Astrocyte (in vitro differentiated cells and primary cell): ENCODE results near the gene GPM6B. TPM values are rescaled to one million over a fixed set of nuclear protein-coding genes. Genes with fewer than 3 reads are reported as not detected.

Experiments used
- DNase-seq: peaks from one replicate; pipeline ENCODE4 v3.0.0-alpha.2; 2010; ENCODE audit warnings: low read depth
- FAIRE-seq: peaks from 2 replicates; lab custom pipeline; 2011; peaks lifted over from hg19 to GRCh38; lab: Jason Lieb, UNC
- H2AFZ ChIP-seq: 2 replicates; pipeline ENCODE4 v1.6.0; 2012; ENCODE audit warnings: low read depth, low read length, inconsistent platforms
- H3K27ac ChIP-seq: 2 replicates; pipeline ENCODE4 v1.5.1; 2011; ENCODE audit warnings: low read depth, low read length, inconsistent platforms
- H3K27me3 ChIP-seq: 2 replicates; pipeline ENCODE4 v1.6.0; 2011; ENCODE audit warnings: low read length, inconsistent platforms; ENCODE audit not compliant: insufficient read depth
- H3K36me3 ChIP-seq: 2 replicates; pipeline ENCODE4 v1.5.1; 2011; ENCODE audit warnings: low read length, inconsistent platforms; ENCODE audit not compliant: insufficient read depth
- H3K4me1 ChIP-seq: 2 replicates; pipeline ENCODE4 v1.5.1; 2011; ENCODE audit warnings: low read length, inconsistent platforms; ENCODE audit not compliant: insufficient read depth
- H3K4me2 ChIP-seq: 2 replicates; pipeline ENCODE4 v1.6.0; 2012; ENCODE audit warnings: low read length, inconsistent platforms
- H3K4me3 ChIP-seq: 2 replicates; pipeline ENCODE4 v1.5.1; 2011; ENCODE audit warnings: low read depth, mild to moderate bottlenecking, low read length, inconsistent platforms; ENCODE audit not compliant: insufficient read depth
- H3K79me2 ChIP-seq: 2 replicates; pipeline ENCODE4 v1.6.0; 2012; ENCODE audit warnings: mild to moderate bottlenecking, low read length, inconsistent platforms; ENCODE audit not compliant: insufficient read depth
- H3K9ac ChIP-seq: 2 replicates; pipeline ENCODE4 v1.6.0; 2012; ENCODE audit warnings: mild to moderate bottlenecking, low read length, inconsistent platforms
- H3K9me3 ChIP-seq: 2 replicates; pipeline ENCODE4 v1.5.1; 2012; ENCODE audit warnings: low read depth, mild to moderate bottlenecking, low read length, inconsistent platforms; ENCODE audit not compliant: insufficient read depth
- H4K20me1 ChIP-seq: 2 replicates; pipeline ENCODE4 v1.6.0; 2012; ENCODE audit warnings: low read length, inconsistent platforms; ENCODE audit not compliant: insufficient read depth
- H3K27ac Mint-ChIP-seq: one replicate; pipeline ENCODE4 v1.8.0; 2021; ENCODE audit warnings: mild to moderate bottlenecking, mixed read lengths; ENCODE audit not compliant: unreplicated experiment
- H3K27me3 Mint-ChIP-seq: one replicate; pipeline ENCODE4 v1.8.0; 2021; ENCODE audit warnings: low read depth, mixed read lengths; ENCODE audit not compliant: unreplicated experiment
- H3K36me3 Mint-ChIP-seq: one replicate; pipeline ENCODE4 v1.8.0; 2021; ENCODE audit warnings: low read depth, mixed read lengths; ENCODE audit not compliant: unreplicated experiment
- H3K4me1 Mint-ChIP-seq: one replicate; pipeline ENCODE4 v1.8.0; 2021; ENCODE audit warnings: low read depth, mixed read lengths; ENCODE audit not compliant: unreplicated experiment
- H3K4me3 Mint-ChIP-seq: one replicate; pipeline ENCODE4 v1.8.0; 2021; ENCODE audit warnings: mild to moderate bottlenecking, moderate library complexity, mixed read lengths; ENCODE audit not compliant: unreplicated experiment
- H3K9me3 Mint-ChIP-seq: one replicate; pipeline ENCODE4 v1.8.0; 2021; ENCODE audit warnings: mild to moderate bottlenecking, mixed read lengths; ENCODE audit not compliant: unreplicated experiment
- EZH2 ChIP-seq: IDR thresholded peaks from 2 replicates; pipeline ENCODE4 v1.6.1; 2012; ENCODE audit warnings: mild to moderate bottlenecking, low read length, inconsistent platforms; ENCODE audit not compliant: insufficient read depth
- total RNA-seq: library from RNA; stranded (reverse); gene quantifications from 2 replicates; pipeline ENCODE4 v1.2.1, GENCODE V29; 2021
- TF ChIP-seq, protein P1 (sequence below): IDR thresholded peaks from 2 replicates; pipeline ENCODE4 v1.5.1; 2011; ENCODE audit warnings: low read depth, mild to moderate bottlenecking, inconsistent platforms, low read length, moderate library complexity; ENCODE audit not compliant: insufficient read depth

GPM6B gene
- total RNA-seq, 1 donor from 2014 or later: 21.5 TPM

DNA sequence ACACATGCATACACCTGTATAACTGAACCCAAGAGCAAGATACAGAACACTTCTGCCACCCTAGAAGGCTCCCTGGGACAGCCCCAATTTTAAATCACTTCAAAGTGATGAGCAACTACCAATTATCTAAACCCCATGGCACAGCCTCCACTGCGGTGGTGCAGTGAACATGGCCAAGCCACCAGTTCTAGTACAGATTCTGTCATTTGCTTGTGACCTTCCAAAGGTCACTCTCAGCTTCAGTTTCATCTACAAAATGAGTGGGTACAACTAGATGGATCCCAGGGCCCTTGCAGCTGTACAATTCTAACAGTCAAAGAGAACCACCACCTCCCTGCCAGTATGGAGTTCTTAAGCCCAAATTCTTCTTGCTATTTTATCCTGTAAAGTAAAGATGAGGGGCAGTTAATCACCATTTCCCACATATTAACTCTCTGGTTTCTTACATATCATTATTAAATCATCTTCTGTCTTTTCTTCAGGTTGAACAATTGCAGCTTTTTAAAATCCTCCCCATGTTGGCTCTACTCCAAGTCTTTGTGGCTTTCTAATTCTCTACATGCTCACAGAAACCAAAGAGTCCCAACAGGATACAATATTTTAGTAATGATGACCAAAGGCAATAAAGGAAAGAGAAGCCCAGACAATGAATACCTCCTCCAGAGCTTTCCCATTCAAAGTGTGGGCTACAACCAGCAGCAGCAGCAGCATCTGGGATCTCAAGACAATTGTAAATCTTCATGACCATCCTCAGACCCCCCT is 39.0 kb upstream of the GPM6B start:
- no peaks in the 10 kb centered on the region for H3K36me3 ChIP-seq
- no peak overlapping the region for H2AFZ ChIP-seq
- H3K4me3 Mint-ChIP-seq: no peak overlapping the region
- H3K9me3 ChIP-seq: no peaks in the 10 kb centered on the region
- no peaks in the 10 kb centered on the region for H3K9me3 Mint-ChIP-seq
- peaks cover 5% of the 10 kb centered on the region for H3K4me1 Mint-ChIP-seq
- no peak overlapping the region for H3K4me3 ChIP-seq
- H3K4me2 ChIP-seq: no peak overlapping the region
- FAIRE-seq: no peak
- TF ChIP-seq, protein P1, sequence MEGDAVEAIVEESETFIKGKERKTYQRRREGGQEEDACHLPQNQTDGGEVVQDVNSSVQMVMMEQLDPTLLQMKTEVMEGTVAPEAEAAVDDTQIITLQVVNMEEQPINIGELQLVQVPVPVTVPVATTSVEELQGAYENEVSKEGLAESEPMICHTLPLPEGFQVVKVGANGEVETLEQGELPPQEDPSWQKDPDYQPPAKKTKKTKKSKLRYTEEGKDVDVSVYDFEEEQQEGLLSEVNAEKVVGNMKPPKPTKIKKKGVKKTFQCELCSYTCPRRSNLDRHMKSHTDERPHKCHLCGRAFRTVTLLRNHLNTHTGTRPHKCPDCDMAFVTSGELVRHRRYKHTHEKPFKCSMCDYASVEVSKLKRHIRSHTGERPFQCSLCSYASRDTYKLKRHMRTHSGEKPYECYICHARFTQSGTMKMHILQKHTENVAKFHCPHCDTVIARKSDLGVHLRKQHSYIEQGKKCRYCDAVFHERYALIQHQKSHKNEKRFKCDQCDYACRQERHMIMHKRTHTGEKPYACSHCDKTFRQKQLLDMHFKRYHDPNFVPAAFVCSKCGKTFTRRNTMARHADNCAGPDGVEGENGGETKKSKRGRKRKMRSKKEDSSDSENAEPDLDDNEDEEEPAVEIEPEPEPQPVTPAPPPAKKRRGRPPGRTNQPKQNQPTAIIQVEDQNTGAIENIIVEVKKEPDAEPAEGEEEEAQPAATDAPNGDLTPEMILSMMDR: no peak
- TF ChIP-seq EZH2: no peak
- no peak overlapping the region for H3K27ac ChIP-seq
- peak; percentile 22 for DNase-seq
- no peaks in the 10 kb centered on the region for H3K27me3 ChIP-seq
- H3K79me2 ChIP-seq: no peaks in the 10 kb centered on the region
- H3K4me1 ChIP-seq: no peaks in the 10 kb centered on the region
- no peak overlapping the region for H3K9ac ChIP-seq
- no peaks in the 10 kb centered on the region for H4K20me1 ChIP-seq
- H3K36me3 Mint-ChIP-seq: no peaks in the 10 kb centered on the region
- H3K27me3 Mint-ChIP-seq: no peaks in the 10 kb centered on the region
- no peak overlapping the region for H3K27ac Mint-ChIP-seq

DNA sequence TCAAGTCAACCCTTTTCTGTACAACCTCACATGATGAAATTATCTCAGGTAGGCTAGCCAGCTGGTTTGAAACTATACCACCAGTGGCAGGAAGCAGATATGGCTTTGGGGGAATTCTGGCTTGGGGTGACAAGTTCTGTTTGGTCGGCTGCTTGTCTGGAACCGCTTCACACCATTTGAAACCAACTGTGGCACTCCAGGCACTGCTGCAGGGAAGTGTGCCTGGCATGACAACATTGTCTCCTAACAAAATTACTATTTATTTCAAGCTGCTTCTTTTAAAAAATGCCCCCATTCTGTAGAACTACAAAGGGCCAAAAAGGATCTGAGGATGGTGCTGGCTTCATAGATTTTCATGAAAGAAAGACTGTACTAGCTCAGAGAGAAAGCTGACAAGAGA is 37.1 kb upstream of the GPM6B start:
- DNase-seq (no peak), FAIRE-seq (no peak)
- Histone ChIP-seq H4K20me1 (no peaks in the 10 kb centered on the region), H3K36me3 (no peaks in the 10 kb centered on the region), H3K9me3 (no peaks in the 10 kb centered on the region), H3K79me2 (no peaks in the 10 kb centered on the region), H3K27me3 (no peaks in the 10 kb centered on the region), H3K4me1 (no peaks in the 10 kb centered on the region), H3K4me3 (no peak overlapping the region), H3K9ac (no peak overlapping the region), H3K4me2 (no peak overlapping the region), H2AFZ (no peak overlapping the region), H3K27ac (no peak overlapping the region)
- H3K9me3 Mint-ChIP-seq: no peaks in the 10 kb centered on the region
- TF ChIP-seq EZH2: no peak
- TF ChIP-seq, protein P1: no peak
- peaks cover 5% of the 10 kb centered on the region for H3K4me1 Mint-ChIP-seq
- H3K27me3 Mint-ChIP-seq: no peaks in the 10 kb centered on the region
- H3K27ac Mint-ChIP-seq: no peak overlapping the region
- no peak overlapping the region for H3K4me3 Mint-ChIP-seq
- no peaks in the 10 kb centered on the region for H3K36me3 Mint-ChIP-seq

DNA sequence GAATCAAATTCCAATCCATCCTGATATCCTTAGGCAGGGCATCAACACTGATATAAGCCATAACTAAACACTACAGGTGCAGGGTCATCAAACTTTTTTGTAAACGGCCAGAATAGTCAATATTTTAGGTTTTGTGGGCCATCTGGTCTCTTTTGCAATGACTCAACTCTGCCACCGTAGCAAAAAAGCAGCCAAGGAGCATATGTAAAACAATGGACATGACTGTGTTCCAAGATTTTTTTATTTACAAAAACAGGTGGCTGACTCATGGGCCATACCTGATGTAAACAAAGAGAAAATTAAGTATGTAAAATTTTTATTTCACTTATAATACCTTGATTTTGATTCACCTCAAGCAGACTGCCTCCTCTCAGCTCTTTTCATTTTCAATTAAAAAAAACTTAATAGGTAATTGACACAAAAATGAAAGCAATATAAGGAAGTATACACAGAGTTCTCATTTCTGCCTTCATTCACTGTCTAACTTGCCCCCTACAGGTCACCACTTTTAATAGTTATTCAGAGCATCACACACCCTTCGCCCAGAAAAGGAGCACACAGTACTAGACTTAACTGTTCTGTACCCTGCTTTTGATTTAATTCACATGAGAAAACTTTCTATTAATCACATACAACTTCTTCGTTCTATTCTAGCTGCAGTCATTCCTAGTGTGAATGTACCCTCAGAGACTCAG is 35.3 kb upstream of the GPM6B start:
- Histone ChIP-seq H3K4me3 (no peak overlapping the region), H3K36me3 (no peaks in the 10 kb centered on the region), H3K4me1 (no peaks in the 10 kb centered on the region), H2AFZ (no peak overlapping the region), H3K27ac (no peak overlapping the region), H3K79me2 (no peaks in the 10 kb centered on the region), H3K9ac (no peak overlapping the region), H3K27me3 (no peaks in the 10 kb centered on the region), H4K20me1 (no peaks in the 10 kb centered on the region), H3K9me3 (no peaks in the 10 kb centered on the region), H3K4me2 (no peak overlapping the region)
- peak; percentile 63 for FAIRE-seq
- H3K4me1 Mint-ChIP-seq: peaks cover 5% of the 10 kb centered on the region
- no peak for DNase-seq
- H3K27me3 Mint-ChIP-seq: no peaks in the 10 kb centered on the region
- no peaks in the 10 kb centered on the region for H3K9me3 Mint-ChIP-seq
- no peak overlapping the region for H3K27ac Mint-ChIP-seq
- H3K36me3 Mint-ChIP-seq: no peaks in the 10 kb centered on the region
- no peak for TF ChIP-seq EZH2
- TF ChIP-seq, protein P1: no peak
- H3K4me3 Mint-ChIP-seq: no peak overlapping the region
